ENCODE measurements around the gene CARF. TPM values are rescaled to one million over a fixed set of nuclear protein-coding genes. Genes with fewer than 3 reads are reported as not detected.

CARF gene
- polyA plus RNA-seq, 1 donor from 2014 or later, result 20.1 TPM

- Histone ChIP-seq H3K9me2 (ENCODE audit: insufficient read depth, low read length) (no peaks in the 10 kb centered on the region), H3K79me2 (replicated peaks; ENCODE audit: insufficient read depth, low read length) (no peaks in the 10 kb centered on the region), H4K20me1 (ENCODE audit: insufficient read depth) (no peaks in the 10 kb centered on the region), H3K27ac (ENCODE audit: low read length) (no peak overlapping the region), H3K36me3 (ENCODE audit: insufficient read depth, low read length) (no peaks in the 10 kb centered on the region), H3K4me3 (ENCODE audit: low read length) (no peak overlapping the region), H3K9ac (ENCODE audit: low read length) (no peak overlapping the region), H3F3A (ENCODE audit: insufficient read depth, low read length, poor library complexity, severe bottlenecking) (no peaks in the 10 kb centered on the region), H3K9me3 (ENCODE audit: low read length) (no peaks in the 10 kb centered on the region), H2AFZ (ENCODE audit: low read depth, low read length) (no peak overlapping the region), H3K4me2 (ENCODE audit: low read length) (no peak overlapping the region), H3K27me3 (ENCODE audit: insufficient read depth, low read depth, low read length) (no peaks in the 10 kb centered on the region)
- no peak for TF ChIP-seq EP300 (conservative IDR thresholded peaks at IDR 0.05; ENCODE audit: poor library complexity, severe bottlenecking)
- TF ChIP-seq POLR2AphosphoS5 (IDR thresholded peaks at IDR 0.05), result no peak
- TF ChIP-seq TAF1 (IDR thresholded peaks at IDR 0.05; ENCODE audit: low read depth), result no peak
- TF ChIP-seq CTCF (IDR thresholded peaks at IDR 0.05; ENCODE audit: poor library complexity, severe bottlenecking), result no peak
- TF ChIP-seq SMC3 (conservative IDR thresholded peaks at IDR 0.05; ENCODE audit: poor library complexity), result no peak
- TF ChIP-seq EZH2 (IDR thresholded peaks at IDR 0.05; ENCODE audit: borderline replicate concordance, insufficient read depth, low read length, poor library complexity, severe bottlenecking), result no peak
- no peak for TF ChIP-seq RAD21 (conservative IDR thresholded peaks at IDR 0.05)
- no peak for TF ChIP-seq MXI1 (conservative IDR thresholded peaks at IDR 0.05; ENCODE audit: poor library complexity, severe bottlenecking)
- no peak for TF ChIP-seq REST (IDR thresholded peaks at IDR 0.05; ENCODE audit: borderline replicate concordance)
Measured at GRCh38 chr2:203030545-203030944, 118.5 kb downstream of the CARF start.

GRCh38 chr2:203030991-203031390 is 118.9 kb downstream of the CARF start:
- no peaks in the 10 kb centered on the region for H4K20me1 ChIP-seq (ENCODE audit: insufficient read depth)
- TF ChIP-seq TAF1 (IDR thresholded peaks at IDR 0.05; ENCODE audit: low read depth) (no peak), MXI1 (conservative IDR thresholded peaks at IDR 0.05; ENCODE audit: poor library complexity, severe bottlenecking) (no peak), EZH2 (IDR thresholded peaks at IDR 0.05; ENCODE audit: borderline replicate concordance, insufficient read depth, low read length, poor library complexity, severe bottlenecking) (no peak), POLR2AphosphoS5 (IDR thresholded peaks at IDR 0.05) (no peak), REST (IDR thresholded peaks at IDR 0.05; ENCODE audit: borderline replicate concordance) (no peak)

More at GRCh38 chr2:203030991-203031390, 118.9 kb downstream of the CARF start:
- no peaks in the 10 kb centered on the region for H3K9me2 ChIP-seq (ENCODE audit: insufficient read depth, low read length)
- no peak overlapping the region for H2AFZ ChIP-seq (ENCODE audit: low read depth, low read length)
- no peaks in the 10 kb centered on the region for H3K27me3 ChIP-seq (ENCODE audit: insufficient read depth, low read depth, low read length)
- H3K9ac ChIP-seq (ENCODE audit: low read length), result no peak overlapping the region
- H3K79me2 ChIP-seq (replicated peaks; ENCODE audit: insufficient read depth, low read length), result no peaks in the 10 kb centered on the region
- H3K27ac ChIP-seq (ENCODE audit: low read length), result no peak overlapping the region
- H3K4me3 ChIP-seq (ENCODE audit: low read length), result no peak overlapping the region
- H3K4me2 ChIP-seq (ENCODE audit: low read length), result no peak overlapping the region
- no peaks in the 10 kb centered on the region for H3K36me3 ChIP-seq (ENCODE audit: insufficient read depth, low read length)
- H3K9me3 ChIP-seq (ENCODE audit: low read length), result no peaks in the 10 kb centered on the region
- no peaks in the 10 kb centered on the region for H3F3A ChIP-seq (ENCODE audit: insufficient read depth, low read length, poor library complexity, severe bottlenecking)
